Brain microvascular endothelial cell (primary cell): ENCODE measurements around the gene S100A16.

ENCODE experiments used
- DNase-seq: peaks from one replicate; pipeline ENCODE4 v3.0.0-alpha.2; 2020
- H3K27ac ChIP-seq: fragments of 250-450 bp; sonication (Bioruptor Pico); 2 replicates; pipeline ENCODE4 v1.5.1; 2020; ENCODE audit warnings: mild to moderate bottlenecking, moderate library complexity
- H3K27me3 ChIP-seq: fragments of 250-450 bp; sonication (Bioruptor Pico); replicated peaks from 2 replicates; pipeline ENCODE4 v1.5.1; 2020; ENCODE audit warnings: mild to moderate bottlenecking
- H3K36me3 ChIP-seq: fragments of 250-450 bp; sonication (Bioruptor Pico); replicated peaks from 2 replicates; pipeline ENCODE4 v1.5.1; 2020; ENCODE audit warnings: mild to moderate bottlenecking
- H3K4me3 ChIP-seq: 2 replicates; pipeline ENCODE4 v1.5.1; 2011; ENCODE audit warnings: low read depth, mild to moderate bottlenecking, control low read depth, low read length, moderate library complexity
- in situ Hi-C: cut with HindIII; loops from 2 replicates; pipeline ENCODE4 v1.10.0; 2017; ENCODE audit warnings: low sequenced_read_pairs, low pct_ligation_motif_present
- TF ChIP-seq, protein P1 (sequence below): IDR thresholded peaks from 2 replicates; pipeline ENCODE4 v1.5.1; 2011; ENCODE audit warnings: low read depth, mild to moderate bottlenecking, moderate library complexity, low read length, control low read depth, inconsistent platforms; ENCODE audit errors: missing control alignments

Gene S100A16

DNA sequence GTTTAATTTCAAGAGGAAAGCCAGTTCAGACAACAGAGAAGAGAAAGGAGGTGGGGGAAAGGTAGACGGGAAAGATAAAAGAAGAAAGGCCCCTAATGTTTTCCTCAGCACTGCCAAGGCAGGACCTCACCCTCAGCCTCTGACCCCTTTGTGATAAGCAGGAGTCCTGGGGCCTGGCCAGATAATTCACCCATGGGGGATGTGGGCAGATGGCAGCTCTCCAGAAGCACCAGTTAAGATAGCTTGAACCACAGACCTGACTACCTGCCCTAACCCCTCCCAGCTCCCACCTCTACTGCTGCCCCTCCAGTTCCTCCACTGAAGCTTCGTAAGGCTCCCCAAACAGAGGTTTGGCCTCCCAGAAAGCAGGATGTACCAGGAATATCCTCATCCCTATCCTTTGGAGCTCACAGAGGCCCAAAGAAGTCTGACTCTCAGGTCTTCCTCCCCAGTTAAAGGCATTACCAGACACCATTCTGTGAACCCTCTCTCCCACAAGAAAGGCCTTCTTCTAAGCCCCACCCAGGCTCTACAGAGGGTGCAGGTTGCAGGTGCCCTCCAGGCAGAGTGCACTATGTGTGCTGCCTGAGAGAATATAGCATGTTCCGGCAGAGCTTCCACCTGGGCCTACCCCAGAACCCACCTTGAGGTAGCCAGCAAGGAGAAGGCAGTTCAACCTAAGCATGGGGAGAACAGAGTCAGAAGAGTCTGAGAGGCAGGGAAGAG is 36.4 kb upstream of the S100A16 start:
- Histone ChIP-seq H3K36me3 (peaks cover 19% of the 10 kb centered on the region), H3K27me3 (no peaks in the 10 kb centered on the region), H3K27ac (no peak overlapping the region), H3K4me3 (no peak overlapping the region)
- in situ Hi-C loops, result no loop called here
- DNase-seq, result no peak
- TF ChIP-seq, protein P1, sequence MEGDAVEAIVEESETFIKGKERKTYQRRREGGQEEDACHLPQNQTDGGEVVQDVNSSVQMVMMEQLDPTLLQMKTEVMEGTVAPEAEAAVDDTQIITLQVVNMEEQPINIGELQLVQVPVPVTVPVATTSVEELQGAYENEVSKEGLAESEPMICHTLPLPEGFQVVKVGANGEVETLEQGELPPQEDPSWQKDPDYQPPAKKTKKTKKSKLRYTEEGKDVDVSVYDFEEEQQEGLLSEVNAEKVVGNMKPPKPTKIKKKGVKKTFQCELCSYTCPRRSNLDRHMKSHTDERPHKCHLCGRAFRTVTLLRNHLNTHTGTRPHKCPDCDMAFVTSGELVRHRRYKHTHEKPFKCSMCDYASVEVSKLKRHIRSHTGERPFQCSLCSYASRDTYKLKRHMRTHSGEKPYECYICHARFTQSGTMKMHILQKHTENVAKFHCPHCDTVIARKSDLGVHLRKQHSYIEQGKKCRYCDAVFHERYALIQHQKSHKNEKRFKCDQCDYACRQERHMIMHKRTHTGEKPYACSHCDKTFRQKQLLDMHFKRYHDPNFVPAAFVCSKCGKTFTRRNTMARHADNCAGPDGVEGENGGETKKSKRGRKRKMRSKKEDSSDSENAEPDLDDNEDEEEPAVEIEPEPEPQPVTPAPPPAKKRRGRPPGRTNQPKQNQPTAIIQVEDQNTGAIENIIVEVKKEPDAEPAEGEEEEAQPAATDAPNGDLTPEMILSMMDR, result no peak

DNA sequence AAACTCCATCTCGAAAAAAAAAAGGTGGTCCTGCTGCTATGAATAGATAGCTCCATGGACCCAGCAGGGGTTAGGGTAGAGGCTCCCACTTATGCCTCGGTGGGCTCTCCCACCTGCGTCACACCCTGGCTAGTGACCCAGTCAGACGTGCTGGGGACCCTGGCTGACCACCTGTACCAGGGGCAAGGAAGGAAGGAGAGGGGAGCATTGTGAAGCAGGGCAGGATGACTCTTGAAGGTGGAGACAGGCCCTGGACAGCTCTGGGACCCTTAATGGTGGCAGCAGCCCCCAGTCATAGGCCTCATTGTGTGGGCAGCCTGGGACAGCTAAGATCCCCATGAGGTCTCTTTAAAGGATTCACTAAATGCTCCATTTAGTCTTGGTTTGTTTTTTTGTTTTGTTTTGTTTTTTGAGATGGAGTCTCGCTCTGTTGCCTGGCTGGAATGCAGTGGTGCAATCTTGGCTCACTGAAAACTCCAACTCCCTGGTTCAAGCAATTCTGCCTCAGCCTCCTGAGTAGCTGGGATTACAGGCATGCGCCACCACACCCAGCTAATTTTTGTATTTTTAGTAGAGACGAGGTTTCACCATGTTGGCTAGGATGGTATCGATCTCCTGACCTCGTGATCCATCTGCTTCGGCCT is 35.2 kb upstream of the S100A16 start:
- in situ Hi-C loops, result no loop called here
- DNase-seq, result no peak

DNA sequence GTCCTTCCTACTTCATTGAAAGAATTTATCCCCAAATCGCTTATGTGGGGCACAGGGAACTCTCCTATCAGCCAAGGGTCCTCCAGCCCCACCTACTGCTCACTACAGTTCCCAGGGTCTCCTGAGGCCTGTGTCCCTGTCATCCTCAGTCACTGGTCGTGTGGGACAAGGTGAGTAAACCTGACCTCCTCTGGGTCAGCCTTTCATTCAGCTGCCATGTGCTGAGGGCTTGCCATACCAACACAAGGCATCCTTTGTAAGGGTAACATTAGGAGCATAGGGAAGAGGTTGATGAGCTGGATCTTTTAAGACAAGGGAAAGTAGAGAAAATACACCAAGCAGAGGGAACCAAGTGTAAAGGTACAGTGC is 34.4 kb upstream of the S100A16 start:
- in situ Hi-C loops, result no loop called here
- no peak for DNase-seq
- TF ChIP-seq, protein P1, result peak; percentile 6
- Histone ChIP-seq H3K27ac (no peak overlapping the region), H3K4me3 (no peak overlapping the region), H3K27me3 (no peaks in the 10 kb centered on the region), H3K36me3 (peaks cover 38% of the 10 kb centered on the region)

More for the DNA sequence above, 35.2 kb upstream of the S100A16 start:
- peaks cover 30% of the 10 kb centered on the region for H3K36me3 ChIP-seq
- no peak overlapping the region for H3K4me3 ChIP-seq
- H3K27ac ChIP-seq, result no peak overlapping the region
- no peaks in the 10 kb centered on the region for H3K27me3 ChIP-seq
- TF ChIP-seq, protein P1, result no peak

DNA sequence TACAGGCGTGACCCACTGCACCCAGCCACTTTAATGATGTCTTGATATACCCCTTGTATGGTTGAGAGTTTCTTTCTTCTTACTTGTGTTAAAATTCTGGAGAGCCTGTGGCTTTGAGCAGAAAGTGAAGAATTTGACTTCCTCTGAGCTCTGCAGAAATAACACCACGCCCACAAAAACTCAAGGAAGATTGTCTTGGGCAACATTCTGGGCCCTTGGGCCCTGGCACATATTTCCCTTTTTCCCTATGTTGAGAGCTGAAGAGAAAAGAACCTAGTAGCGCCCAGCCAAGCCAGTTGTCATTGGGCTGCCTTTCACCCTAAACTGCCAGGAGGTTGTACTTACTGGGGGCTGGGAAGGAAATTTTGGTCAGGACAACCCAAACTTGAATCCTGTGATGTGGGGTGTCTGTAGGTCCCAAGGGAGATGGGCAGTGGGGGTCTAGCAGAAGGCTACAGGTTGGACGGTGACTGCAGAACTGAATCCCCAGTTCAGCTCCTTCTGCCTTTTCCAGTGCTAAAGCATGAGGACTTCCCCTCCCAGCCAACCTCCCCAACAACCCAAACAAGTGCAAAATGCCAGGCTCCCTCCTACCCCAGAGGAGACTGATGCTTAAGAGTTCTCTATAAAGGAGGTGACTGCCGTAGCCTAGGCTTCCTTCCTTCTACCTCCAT is 33.9 kb upstream of the S100A16 start:
- in situ Hi-C loops, result no loop called here
- no peaks in the 10 kb centered on the region for H3K27me3 ChIP-seq
- TF ChIP-seq, protein P1, result no peak
- H3K27ac ChIP-seq, result no peak overlapping the region
- peaks cover 43% of the 10 kb centered on the region for H3K36me3 ChIP-seq
- H3K4me3 ChIP-seq, result no peak overlapping the region
- DNase-seq, result no peak

DNA sequence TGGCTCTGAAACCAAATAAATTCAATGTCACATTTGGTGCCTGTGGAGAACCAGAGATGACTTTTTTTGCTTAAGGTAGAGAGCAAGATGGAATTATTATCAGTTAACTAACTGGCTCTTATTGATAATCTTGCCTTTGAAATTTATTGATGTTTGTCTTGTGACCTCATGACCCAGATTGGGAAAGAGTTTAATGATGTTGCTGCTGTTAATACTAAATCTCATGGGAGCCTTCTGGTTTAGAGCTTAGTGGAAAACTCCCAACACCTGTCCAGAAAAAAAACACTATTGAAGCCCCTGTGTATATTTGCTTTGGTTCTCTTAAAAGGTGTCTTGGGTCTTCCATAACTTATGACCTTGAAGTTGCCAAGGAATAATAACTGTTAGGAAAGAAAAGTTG is 30.9 kb upstream of the S100A16 start:
- in situ Hi-C loops, result no loop called here
- DNase-seq, result no peak
- Histone ChIP-seq H3K27ac (no peak overlapping the region), H3K36me3 (peaks cover 72% of the 10 kb centered on the region), H3K4me3 (no peak overlapping the region), H3K27me3 (no peaks in the 10 kb centered on the region)
- TF ChIP-seq, protein P1, result no peak
